Breast epithelium (tissue), 4 donors: ENCODE results near the gene ZNF367. TPM values are rescaled to one million over a fixed set of nuclear protein-coding genes. Genes with fewer than 3 reads are reported as not detected.

ENCODE experiments used
- DNase-seq, 2 donors: peaks; one replicate each; pipeline ENCODE4 v3.0.0-alpha.2; 2019; ENCODE audit warnings: low spot score in 2 of 2
- H3K27ac ChIP-seq, 2 donors: fragments of 200-600 bp; sonication (generic) in 1 of 2; one replicate each; pipeline ENCODE4 v1.5.1; 2016 to 2019; ENCODE audit warnings: mild to moderate bottlenecking in 1 of 2
- H3K27me3 ChIP-seq, 2 donors: fragments of 200-600 bp; sonication (generic) in 1 of 2; one replicate each; pipeline versions ENCODE4 v1.5.1 to v1.6.0; 2017 to 2019; ENCODE audit warnings: control low read depth in 1 of 2, mild to moderate bottlenecking in 1 of 2
- H3K36me3 ChIP-seq: fragments of 200-600 bp; one replicate; pipeline ENCODE4 v1.5.1; 2019
- H3K4me1 ChIP-seq, 2 donors: fragments of 200-600 bp; sonication (generic); one replicate each; pipeline ENCODE4 v1.5.1; 2016 to 2019; ENCODE audit warnings: control low read depth in 1 of 2
- H3K4me3 ChIP-seq, 3 donors: fragments of 200-600 bp; sonication (generic); 1 replicate in 2 of 3; 2 replicates in 1 of 3; pipeline ENCODE4 v1.5.1; 2016 to 2019; ENCODE audit warnings: mild to moderate bottlenecking in 3 of 3, moderate library complexity in 2 of 3
- H3K9me3 ChIP-seq, 2 donors: fragments of 200-600 bp; sonication (generic) in 1 of 2; one replicate each; pipeline ENCODE4 v1.5.1; 2016 to 2019; ENCODE audit warnings: control low read depth in 1 of 2
- POLR2A ChIP-seq: fragments of 450-650 bp; IDR thresholded peaks from one replicate; pipeline ENCODE4 v1.6.1; 2016; ENCODE audit warnings: antibody characterized with exemption, mild to moderate bottlenecking, moderate library complexity
- POLR2AphosphoS5 ChIP-seq, 3 donors: sonication (generic); formaldehyde crosslinking; IDR thresholded peaks; one replicate each; pipeline ENCODE4 v1.6.1; 2017; ENCODE audit warnings: antibody characterized with exemption in 3 of 3
- intact Hi-C: fragments of 100-400 bp; cut with DNase I; formaldehyde crosslinking; loops from one replicate; pipeline ENCODE4 v1.15.1; 2023; ENCODE audit warnings: low total_unique reads
- total RNA-seq, 3 donors: library from RNA; depleted of rRNA; stranded (reverse); fragments of >200 nt; gene quantifications; one replicate each; pipeline ENCODE4 v1.1.0, GENCODE V29; 2016
- TF ChIP-seq, protein P1 (sequence below), 3 donors: fragments of 450-650 bp; IDR thresholded peaks; one replicate each; pipeline ENCODE4 v1.5.1; 2016 to 2017; ENCODE audit warnings: antibody characterized with exemption in 3 of 3, mild to moderate bottlenecking in 3 of 3, moderate library complexity in 3 of 3

Gene ZNF367
- total RNA-seq, 3 donors from 2014 or later = 0.98 to 1.8 (median 1.2) TPM

DNA sequence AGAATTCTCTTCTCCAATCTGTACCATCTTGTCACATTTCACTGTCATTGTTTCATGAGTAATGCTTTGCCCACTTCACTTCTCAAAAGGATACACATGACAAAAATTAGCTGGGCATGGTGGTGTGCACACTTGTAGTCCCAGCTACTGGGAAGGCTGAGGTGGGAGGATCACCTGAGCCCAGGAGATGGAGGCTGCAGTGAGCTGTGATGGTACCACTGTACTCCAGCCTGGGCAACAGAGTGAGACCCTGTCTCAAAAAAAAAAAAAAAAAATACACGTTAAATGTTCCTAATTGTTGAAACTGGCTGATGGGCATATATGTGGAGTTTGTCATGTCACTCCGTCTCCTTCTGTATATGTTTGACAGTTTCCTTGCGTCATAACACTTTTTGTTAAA lies 79.9 kb downstream of the ZNF367 start:
- no peaks in the 10 kb centered on the region for H3K36me3 ChIP-seq
- no peaks in the 10 kb centered on the region for H3K4me1 ChIP-seq
- TF ChIP-seq, protein P1, sequence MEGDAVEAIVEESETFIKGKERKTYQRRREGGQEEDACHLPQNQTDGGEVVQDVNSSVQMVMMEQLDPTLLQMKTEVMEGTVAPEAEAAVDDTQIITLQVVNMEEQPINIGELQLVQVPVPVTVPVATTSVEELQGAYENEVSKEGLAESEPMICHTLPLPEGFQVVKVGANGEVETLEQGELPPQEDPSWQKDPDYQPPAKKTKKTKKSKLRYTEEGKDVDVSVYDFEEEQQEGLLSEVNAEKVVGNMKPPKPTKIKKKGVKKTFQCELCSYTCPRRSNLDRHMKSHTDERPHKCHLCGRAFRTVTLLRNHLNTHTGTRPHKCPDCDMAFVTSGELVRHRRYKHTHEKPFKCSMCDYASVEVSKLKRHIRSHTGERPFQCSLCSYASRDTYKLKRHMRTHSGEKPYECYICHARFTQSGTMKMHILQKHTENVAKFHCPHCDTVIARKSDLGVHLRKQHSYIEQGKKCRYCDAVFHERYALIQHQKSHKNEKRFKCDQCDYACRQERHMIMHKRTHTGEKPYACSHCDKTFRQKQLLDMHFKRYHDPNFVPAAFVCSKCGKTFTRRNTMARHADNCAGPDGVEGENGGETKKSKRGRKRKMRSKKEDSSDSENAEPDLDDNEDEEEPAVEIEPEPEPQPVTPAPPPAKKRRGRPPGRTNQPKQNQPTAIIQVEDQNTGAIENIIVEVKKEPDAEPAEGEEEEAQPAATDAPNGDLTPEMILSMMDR (IDR thresholded peaks at IDR 0.05) = no peak
- no peak for TF ChIP-seq POLR2AphosphoS5 (IDR thresholded peaks at IDR 0.05)
- TF ChIP-seq POLR2A = no peak
- no peak overlapping the region for H3K4me3 ChIP-seq
- H3K9me3 ChIP-seq = no peaks in the 10 kb centered on the region
- no peak overlapping the region for H3K27ac ChIP-seq
- DNase-seq = no peak
- no peaks in the 10 kb centered on the region for H3K27me3 ChIP-seq
- intact Hi-C loops = no loop called here

Other genes starting within 250 kb of the ZNF367 start
- 1 to 10 TPM in 1 of 3 donors, under 1 TPM in 1, not detected in 1; 0.98 to 1.1 TPM for gene HSD17B3, start 116.2 kb downstream of the ZNF367 start, total RNA-seq
- 10 to 100 TPM; 21.2 to 25.6 (median 21.3) TPM for gene SLC35D2, start 34.7 kb downstream of the ZNF367 start, total RNA-seq
- gene HABP4, start 31.8 kb upstream of the ZNF367 start, total RNA-seq = 10 to 100 TPM in 2 of 3 donors, 1 to 10 TPM in 1; 9.7 to 26.6 (median 22.3) TPM
- 10 to 100 TPM; 22.0 to 33.4 (median 23.9) TPM for gene CDC14B, start 201.5 kb upstream of the ZNF367 start, total RNA-seq
- 10 to 100 TPM; 14.3 to 26.1 (median 16.1) TPM for gene PRXL2C, start 236.9 kb upstream of the ZNF367 start, total RNA-seq